Stomach (tissue), 9 donors: ENCODE data around the gene CCDC121. TPM values are rescaled to one million over a fixed set of nuclear protein-coding genes. Genes with fewer than 3 reads are reported as not detected.

Source experiments
- DNase-seq, 2 donors: peaks; one replicate each; pipeline versions ENCODE4 v3.0.0 to v3.0.0-alpha.2; 2013 to 2019
- H3K27ac ChIP-seq, 5 donors: fragments of 200-600 bp in 4 of 5; sonication (generic) in 4 of 5; one replicate each; pipeline ENCODE4 v1.5.1; 2013 to 2019; ENCODE audit warnings: mild to moderate bottlenecking in 1 of 5, moderate library complexity in 1 of 5
- H3K27me3 ChIP-seq, 3 donors: fragments of 200-600 bp; sonication (generic); one replicate each; pipeline ENCODE4 v1.5.1; 2017 to 2019; ENCODE audit warnings: mixed run types in 1 of 3
- H3K36me3 ChIP-seq, 4 donors: fragments of 200-600 bp; sonication (generic); 1 replicate in 3 of 4; 2 replicates in 1 of 4; pipeline ENCODE4 v1.5.1; 2016 to 2019
- H3K4me1 ChIP-seq, 4 donors: fragments of 200-600 bp; sonication (generic); one replicate each; pipeline ENCODE4 v1.5.1; 2016 to 2019
- H3K4me3 ChIP-seq, 4 donors: fragments of 200-600 bp; sonication (generic) in 3 of 4; one replicate each; pipeline ENCODE4 v1.5.1; 2016 to 2019; ENCODE audit warnings: mild to moderate bottlenecking in 1 of 4
- H3K9me3 ChIP-seq, 4 donors: fragments of 200-600 bp; sonication (generic); one replicate each; pipeline ENCODE4 v1.5.1; 2016 to 2019
- CTCF ChIP-seq, 7 experiments: fragments of 450-650 bp in 4 of 7; fragments of 200-600 bp in 3 of 7; sonication (generic) in 3 of 7; IDR thresholded peaks; one replicate each; pipeline ENCODE4 v1.5.1; 2016 to 2019; ENCODE audit warnings: antibody characterized with exemption in 7 of 7, control low read depth in 2 of 7, mild to moderate bottlenecking in 1 of 7
- EP300 ChIP-seq: sonication (generic); formaldehyde crosslinking; IDR thresholded peaks from one replicate; pipeline ENCODE4 v1.6.1; 2017; ENCODE audit warnings: antibody characterized with exemption
- POLR2A ChIP-seq, 4 donors: fragments of 450-650 bp; IDR thresholded peaks; one replicate each; pipeline ENCODE4 v1.6.1; 2016; ENCODE audit warnings: antibody characterized with exemption in 4 of 4, control low read depth in 2 of 4, mild to moderate bottlenecking in 1 of 4, moderate library complexity in 1 of 4
- POLR2AphosphoS5 ChIP-seq, 3 donors: sonication (generic); formaldehyde crosslinking; IDR thresholded peaks; one replicate each; pipeline ENCODE4 v1.6.1; 2016; ENCODE audit warnings: antibody characterized with exemption in 3 of 3
- WGBS, 5 donors: extraction: QIAGEN DNeasy Blood & Tissue Kit in 3 of 5; methylation state at CpG; one replicate each; pipeline versions ENCODE4 v1.1.5 to v1.1.7; 2013 to 2018; 5-methylcytosine and 5-hydroxymethylcytosine counted together
- intact Hi-C: fragments of 100-400 bp; cut with DNase I; formaldehyde crosslinking; loops from one replicate; pipeline ENCODE4 v1.15.1; 2023; ENCODE audit warnings: low total_unique reads
- polyA plus RNA-seq, 3 donors: library from polyadenylated mRNA; stranded (reverse); fragments of 200-250 nt; gene quantifications; one replicate each; pipeline ENCODE4 v1.2.3, GENCODE V29; 2013
- total RNA-seq, 5 donors: library from RNA; depleted of rRNA; stranded (reverse); fragments of >200 nt; gene quantifications; one replicate each; pipeline versions ENCODE4 v1.1.0 to v1.2.3, GENCODE V29; 2014 to 2016
- donor health status: healthy with polysubstance abuse.
- donor health status: Bipolar disorder and iron deficiency.
- donor health status: healthy.

CCDC121 gene
- total and polyA plus RNA-seq, 8 donors, result 0.87 to 3.1 (median 1.9) TPM

DNA sequence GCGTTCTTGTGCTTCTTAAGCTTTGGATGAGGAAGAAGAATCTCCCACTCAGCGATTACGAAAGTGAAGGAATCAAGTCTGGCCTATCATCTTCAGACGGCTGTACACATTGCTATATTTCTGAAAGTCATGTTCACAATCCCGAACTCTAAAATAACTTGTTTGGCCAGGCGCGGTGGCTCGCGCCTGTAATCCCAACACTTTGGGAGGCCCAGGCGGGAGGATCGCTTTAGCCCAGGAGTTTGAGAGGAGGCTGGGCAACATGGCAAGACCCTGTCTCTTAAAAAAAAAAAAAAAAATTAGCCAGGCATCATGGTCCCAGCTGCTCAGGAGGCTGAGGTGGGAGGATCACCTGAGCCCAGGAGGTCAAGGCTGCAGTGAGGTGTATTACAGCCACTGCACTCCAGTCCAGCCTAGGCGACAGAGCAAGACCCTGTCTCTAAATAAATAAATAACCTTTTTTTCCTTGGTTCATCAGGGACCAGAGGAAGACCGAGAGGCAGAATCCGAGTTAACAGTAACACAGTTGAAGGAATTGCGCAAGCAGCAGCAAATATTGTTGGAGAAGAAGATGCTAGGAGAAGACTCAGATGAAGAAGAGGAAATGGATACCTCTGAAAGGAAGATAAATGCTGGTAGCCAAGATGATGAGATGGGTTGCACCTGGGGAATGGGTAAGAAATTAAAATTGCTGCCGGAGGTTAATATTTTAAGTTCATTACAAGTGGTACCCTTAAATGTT is 36.0 kb upstream of the CCDC121 start:
- H3K27ac ChIP-seq, result peak overlapping the region in 2 of 5 donors; percentile 94
- WGBS, 5 donors, result 82 to 89% (median 85%) methylated on average over 16 of the region's 16 CpGs
- H3K27me3 ChIP-seq, result no peaks in the 10 kb centered on the region
- peaks cover 17 to 54% (median 37%) of the 10 kb centered on the region in 4 donors for H3K4me1 ChIP-seq
- H3K36me3 ChIP-seq, result peaks cover 35 to 57% (median 55%) of the 10 kb centered on the region in 4 donors
- no peaks in the 10 kb centered on the region for H3K9me3 ChIP-seq
- DNase-seq, result no peak
- TF ChIP-seq EP300 (no peak), CTCF (IDR thresholded peaks at IDR 0.05) (no peak), POLR2AphosphoS5 (IDR thresholded peaks at IDR 0.05) (no peak), POLR2A (IDR thresholded peaks at IDR 0.05) (no peak)
- intact Hi-C loops, result no loop called here
- peak overlapping the region; percentile 66 to 99 (median 91) for H3K4me3 ChIP-seq

GRCh38 chr2:27664154-27664574 is 35.4 kb upstream of the CCDC121 start:
- H3K36me3 ChIP-seq, result peaks cover 28 to 57% (median 55%) of the 10 kb centered on the region in 4 donors
- WGBS, 5 donors, result 2 to 12% (median 4%) methylated on average over 9 to 28 of the region's 28 CpGs
- TF ChIP-seq POLR2AphosphoS5 (IDR thresholded peaks at IDR 0.05) (no peak), CTCF (IDR thresholded peaks at IDR 0.05) (no peak), POLR2A (IDR thresholded peaks at IDR 0.05) (no peak), EP300 (no peak)
- no peaks in the 10 kb centered on the region for H3K27me3 ChIP-seq
- intact Hi-C loops, result no loop called here
- DNase-seq, result no peak
- H3K27ac ChIP-seq, result peak overlapping the region; percentile 83 to 96 (median 94)
- H3K4me1 ChIP-seq, result peaks cover 17 to 54% (median 40%) of the 10 kb centered on the region in 4 donors
- peak overlapping the region; percentile 66 to 99 (median 91) for H3K4me3 ChIP-seq
- H3K9me3 ChIP-seq, result no peaks in the 10 kb centered on the region

GRCh38 chr2:27663285-27664153 is 34.7 kb upstream of the CCDC121 start, which contains the start of the genes SLC4A1AP and SUPT7L:
Gene SLC4A1AP (plus strand): TSS chr2:27663889. CDS start chr2:27663915, 26 bp downstream.
Gene SUPT7L (minus strand): TSS chr2:27663614. CDS start chr2:27662192, 1,422 bp downstream.
- Histone ChIP-seq H3K9me3 (no peaks in the 10 kb centered on the region), H3K27ac (peak within 1 kb of the TSS; percentile 83 to 96 (median 94)), H3K4me1 (peaks cover 17 to 54% (median 43%) of the 10 kb centered on the region in 4 donors), H3K36me3 (peaks cover 23 to 56% (median 54%) of the 10 kb centered on the region in 4 donors), H3K27me3 (no peaks in the 10 kb centered on the region), H3K4me3 (peak within 1 kb of the TSS; percentile 66 to 99 (median 91))
- DNase-seq, result peak; percentile 74 to 91
- TF ChIP-seq POLR2AphosphoS5 (IDR thresholded peaks at IDR 0.05) (peak; percentile 6 to 59 (median 53)), EP300 (no peak)
- intact Hi-C loops, result no loop called here
- WGBS, 5 donors, result 0 to 1% (median 0%) methylated on average over 52 to 56 of the region's 56 CpGs

- intact Hi-C loops, result no loop called here
- Histone ChIP-seq H3K27me3 (no peaks in the 10 kb centered on the region), H3K36me3 (peaks cover 27 to 57% (median 56%) of the 10 kb centered on the region in 4 donors), H3K4me1 (peaks cover 17 to 63% (median 39%) of the 10 kb centered on the region in 4 donors), H3K4me3 (no peak overlapping the region), H3K27ac (no peak overlapping the region), H3K9me3 (no peaks in the 10 kb centered on the region)
- no peak for DNase-seq
- TF ChIP-seq EP300 (no peak), CTCF (IDR thresholded peaks at IDR 0.05) (no peak), POLR2AphosphoS5 (IDR thresholded peaks at IDR 0.05) (no peak), POLR2A (IDR thresholded peaks at IDR 0.05) (no peak)
- WGBS, 5 donors, result 80 to 91% (median 90%) methylated on average over 1 of the region's 1 CpG
Observed at GRCh38 chr2:27661371-27661770, 32.6 kb upstream of the CCDC121 start.
